HG02973 (cell line): ENCODE measurements around the gene MX1.

Experiments
- ATAC-seq: cut with Tn5 transposase; IDR thresholded peaks from one replicate; pipeline ENCODE4 v1.9.1; 2021; ENCODE audit warnings: moderate library complexity; ENCODE audit not compliant: unreplicated experiment

Gene MX1

GRCh38 chr21:41458559-41458958 is 32.5 kb downstream of the MX1 start:
- no peak for ATAC-seq

- no peak for ATAC-seq
These were observed 34.0 kb downstream of the MX1 start for GRCh38 chr21:41459884-41460534.

- ATAC-seq, result peak; percentile 54
These were observed 34.8 kb downstream of the MX1 start for GRCh38 chr21:41460578-41461527.

GRCh38 chr21:41465176-41465781 is 39.2 kb downstream of the MX1 start:
- no peak for ATAC-seq

GRCh38 chr21:41466024-41466820 is 40.2 kb downstream of the MX1 start:
- ATAC-seq, result no peak

GRCh38 chr21:41470054-41470453 is 44.0 kb downstream of the MX1 start:
- no peak for ATAC-seq

- no peak for ATAC-seq
These were observed 46.9 kb downstream of the MX1 start for GRCh38 chr21:41472753-41473548.

- ATAC-seq, result no peak
These were observed 49.8 kb downstream of the MX1 start for GRCh38 chr21:41475714-41476420.

GRCh38 chr21:41477641-41478318 is 51.7 kb downstream of the MX1 start:
- no peak for ATAC-seq

- no peak for ATAC-seq
These were observed 52.5 kb downstream of the MX1 start for GRCh38 chr21:41478319-41479177.

- ATAC-seq, result no peak
These were observed 53.6 kb downstream of the MX1 start for GRCh38 chr21:41479686-41480085.

- ATAC-seq, result no peak
These were observed 54.1 kb downstream of the MX1 start for GRCh38 chr21:41480086-41480690.

- ATAC-seq, result no peak
These were observed 55.2 kb downstream of the MX1 start for GRCh38 chr21:41481191-41481590.

GRCh38 chr21:41482301-41482700 is 56.3 kb downstream of the MX1 start:
- no peak for ATAC-seq

- no peak for ATAC-seq
These were observed 56.9 kb downstream of the MX1 start for GRCh38 chr21:41482980-41483379.

GRCh38 chr21:41483415-41483814 is 57.4 kb downstream of the MX1 start:
- ATAC-seq, result no peak

GRCh38 chr21:41483973-41484372 is 57.9 kb downstream of the MX1 start:
- ATAC-seq, result no peak

- no peak for ATAC-seq
These were observed 61.0 kb downstream of the MX1 start for GRCh38 chr21:41487082-41487481.
